Effector CD4-positive, alpha-beta T cell (primary cell): ENCODE measurements around the gene PLXNA4.

Experiments used
- DNase-seq: peaks from one replicate; pipeline ENCODE4 v3.0.0-alpha.2; 2020

PLXNA4 gene

GRCh38 chr7:132464740-132465139 lies 111.5 kb downstream of the PLXNA4 start:
- no peak for DNase-seq

GRCh38 chr7:132463922-132464321 lies 112.3 kb downstream of the PLXNA4 start:
- no peak for DNase-seq

GRCh38 chr7:132462478-132462877 lies 113.8 kb downstream of the PLXNA4 start:
- no peak for DNase-seq

GRCh38 chr7:132461032-132461592 lies 115.2 kb downstream of the PLXNA4 start:
- DNase-seq, result no peak

GRCh38 chr7:132458729-132459128 lies 117.5 kb downstream of the PLXNA4 start:
- DNase-seq, result no peak

GRCh38 chr7:132457658-132458057 lies 118.6 kb downstream of the PLXNA4 start:
- DNase-seq, result no peak

- no peak for DNase-seq
These were observed 119.9 kb downstream of the PLXNA4 start for GRCh38 chr7:132456418-132456817.

GRCh38 chr7:132455378-132455777 lies 120.9 kb downstream of the PLXNA4 start:
- DNase-seq, result no peak

GRCh38 chr7:132453826-132454225 lies 122.4 kb downstream of the PLXNA4 start:
- no peak for DNase-seq

GRCh38 chr7:132451161-132451560 lies 125.1 kb downstream of the PLXNA4 start:
- peak; percentile 6 for DNase-seq

GRCh38 chr7:132450696-132451095 lies 125.6 kb downstream of the PLXNA4 start:
- DNase-seq, result no peak

GRCh38 chr7:132450188-132450587 lies 126.1 kb downstream of the PLXNA4 start:
- DNase-seq, result no peak

- no peak for DNase-seq
These were observed 129.5 kb downstream of the PLXNA4 start for GRCh38 chr7:132446666-132447278.

GRCh38 chr7:132446260-132446659 lies 130.0 kb downstream of the PLXNA4 start:
- no peak for DNase-seq

GRCh38 chr7:132443761-132444520 lies 132.3 kb downstream of the PLXNA4 start:
- no peak for DNase-seq

GRCh38 chr7:132441935-132442334 lies 134.3 kb downstream of the PLXNA4 start:
- DNase-seq, result no peak

- no peak for DNase-seq
These were observed 136.1 kb downstream of the PLXNA4 start for GRCh38 chr7:132440151-132440550.

- no peak for DNase-seq
These were observed 137.3 kb downstream of the PLXNA4 start for GRCh38 chr7:132438926-132439325.

- DNase-seq, result no peak
These were observed 138.5 kb downstream of the PLXNA4 start for GRCh38 chr7:132437730-132438129.

- DNase-seq, result no peak
These were observed 140.1 kb downstream of the PLXNA4 start for GRCh38 chr7:132436121-132436520.

- DNase-seq, result no peak
These were observed 141.0 kb downstream of the PLXNA4 start for GRCh38 chr7:132435016-132435990.

GRCh38 chr7:132434041-132434440 lies 142.2 kb downstream of the PLXNA4 start:
- DNase-seq, result no peak

GRCh38 chr7:132433301-132433700 lies 143.0 kb downstream of the PLXNA4 start:
- DNase-seq, result no peak
